AG20443 (cell line): ENCODE results near the gene SLC12A7.
"Not testable (repeated sequence)": the region's sequence is repeated elsewhere in the genome, so short reads cannot be mapped to it uniquely, and the experiment has no call there.

ENCODE experiments used
- DNase-seq: peaks from one replicate; pipeline ENCODE4 v3.0.0; 2012; ENCODE audit warnings: low spot score, mixed read lengths

The SLC12A7 gene

DNA sequence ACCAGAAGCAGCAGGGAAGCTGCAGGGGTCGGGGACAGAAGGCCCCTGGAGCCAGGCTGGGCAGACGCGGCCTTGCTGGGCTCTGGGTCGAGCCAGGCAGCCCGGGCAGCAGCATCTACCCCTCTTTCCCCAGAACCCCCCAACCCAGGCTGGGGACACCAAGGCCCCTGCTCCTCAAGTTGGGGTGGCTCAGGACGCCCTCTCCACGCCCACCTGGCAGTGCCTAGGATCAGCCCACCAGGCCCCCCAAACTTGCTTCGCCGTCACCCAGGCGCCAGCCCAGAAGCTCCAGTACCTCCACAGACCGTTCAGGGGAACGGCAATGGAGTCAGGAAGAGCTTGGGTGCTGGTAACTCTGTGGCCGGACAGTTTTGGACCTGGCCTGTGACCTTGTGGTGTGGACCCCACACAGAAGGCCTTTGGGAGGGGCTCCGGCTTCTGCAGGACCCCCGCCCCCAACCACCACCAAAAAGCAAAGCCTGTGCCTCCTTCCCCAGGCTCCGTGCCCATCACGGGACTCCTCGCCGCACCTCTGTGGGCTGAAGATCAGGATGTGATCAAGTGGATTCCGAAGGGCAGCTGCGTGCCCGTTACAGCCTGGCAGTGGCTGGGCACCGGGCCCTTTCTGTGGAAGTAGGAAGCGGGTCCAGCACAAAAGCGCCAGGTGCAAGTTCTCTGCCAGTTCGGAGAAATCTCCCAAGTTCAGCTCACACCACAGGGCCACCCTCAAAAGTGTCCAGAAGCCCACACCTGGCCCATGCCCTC is 2.1 kb downstream of the SLC12A7 start:
- DNase-seq: no peak

GRCh38 chr5:1108865-1109174 is 3.0 kb downstream of the SLC12A7 start:
- DNase-seq: no peak

GRCh38 chr5:1108023-1108864 is 3.6 kb downstream of the SLC12A7 start:
- DNase-seq: no peak

DNA sequence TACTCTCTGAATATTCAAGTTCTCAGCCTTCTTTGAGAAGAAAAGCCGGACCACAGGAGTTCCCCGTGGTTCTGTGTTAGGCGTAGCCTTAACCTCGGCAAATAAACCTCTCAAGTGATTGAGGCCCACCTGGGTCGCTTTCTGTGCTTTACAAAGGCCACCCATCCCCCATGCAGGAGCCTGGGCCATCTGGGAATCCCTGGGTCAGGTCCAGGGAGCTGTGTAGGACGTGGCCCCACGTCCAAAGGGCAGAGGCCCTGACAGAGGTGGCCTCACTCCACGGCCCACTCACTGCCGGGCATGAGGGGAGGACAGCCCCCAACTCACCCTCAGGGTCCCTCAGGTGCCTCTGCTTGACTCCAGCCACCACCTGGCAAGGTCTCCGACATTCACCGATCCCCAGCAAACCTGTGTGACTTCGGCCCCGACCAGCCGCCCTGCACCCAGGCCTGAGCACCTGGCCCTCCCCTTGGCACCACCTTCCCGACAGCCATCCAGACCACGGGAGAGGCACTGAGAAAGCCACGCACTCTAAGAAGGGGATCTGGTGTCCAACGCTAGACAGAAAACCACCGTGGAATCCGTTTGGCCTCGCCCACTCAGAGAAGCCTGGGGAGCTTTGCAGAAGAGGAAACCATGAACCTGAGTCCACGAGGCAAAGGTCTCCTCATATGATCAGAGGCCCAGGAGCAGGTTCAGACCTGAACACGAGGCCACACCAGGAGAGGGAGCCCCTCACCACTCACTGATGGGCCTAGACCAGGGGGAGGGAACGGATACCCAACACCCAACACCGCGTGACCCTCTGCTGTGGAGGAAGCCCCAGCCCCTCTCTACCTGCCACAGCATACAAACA is 4.5 kb downstream of the SLC12A7 start:
- no peak for DNase-seq

DNA sequence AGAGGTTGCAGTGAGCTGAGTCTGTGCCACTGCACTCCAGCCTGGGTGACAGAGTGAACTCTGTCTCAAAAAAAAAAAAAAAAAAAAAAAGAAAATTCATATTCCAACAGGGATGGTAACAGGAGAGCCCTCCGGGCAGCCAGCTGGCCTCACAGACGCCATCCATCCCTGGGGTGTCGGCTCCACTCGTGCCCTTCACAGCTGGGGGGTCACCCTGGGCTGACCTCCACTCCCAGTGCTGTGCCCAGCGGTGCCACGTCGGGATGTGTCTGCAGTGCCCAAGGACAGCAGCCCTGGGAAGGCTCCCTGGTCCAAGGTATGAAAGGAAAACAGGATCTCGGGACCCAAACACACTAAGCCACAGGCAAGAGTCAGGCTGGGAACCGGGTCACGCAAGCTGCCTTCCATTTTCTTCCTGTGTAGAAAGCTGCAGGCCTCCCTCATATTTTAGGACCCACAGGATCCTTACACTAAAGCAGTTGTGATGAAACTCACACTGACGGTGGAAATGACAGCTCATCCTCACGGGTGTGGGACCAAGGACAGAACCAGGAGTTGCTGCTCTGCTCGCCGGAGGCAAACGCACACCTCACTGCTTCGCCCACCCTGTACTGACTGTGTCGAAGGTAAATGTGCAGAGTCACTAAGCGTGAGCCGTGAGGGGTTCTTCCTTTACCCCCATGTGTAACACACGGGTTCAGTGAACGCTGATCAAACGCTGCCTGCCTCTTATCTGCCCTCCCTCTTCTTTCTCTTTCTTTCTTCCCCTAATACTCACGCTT is 5.3 kb downstream of the SLC12A7 start:
- no peak for DNase-seq

GRCh38 chr5:1105350-1106265 is 6.3 kb downstream of the SLC12A7 start:
- DNase-seq: no peak

DNA sequence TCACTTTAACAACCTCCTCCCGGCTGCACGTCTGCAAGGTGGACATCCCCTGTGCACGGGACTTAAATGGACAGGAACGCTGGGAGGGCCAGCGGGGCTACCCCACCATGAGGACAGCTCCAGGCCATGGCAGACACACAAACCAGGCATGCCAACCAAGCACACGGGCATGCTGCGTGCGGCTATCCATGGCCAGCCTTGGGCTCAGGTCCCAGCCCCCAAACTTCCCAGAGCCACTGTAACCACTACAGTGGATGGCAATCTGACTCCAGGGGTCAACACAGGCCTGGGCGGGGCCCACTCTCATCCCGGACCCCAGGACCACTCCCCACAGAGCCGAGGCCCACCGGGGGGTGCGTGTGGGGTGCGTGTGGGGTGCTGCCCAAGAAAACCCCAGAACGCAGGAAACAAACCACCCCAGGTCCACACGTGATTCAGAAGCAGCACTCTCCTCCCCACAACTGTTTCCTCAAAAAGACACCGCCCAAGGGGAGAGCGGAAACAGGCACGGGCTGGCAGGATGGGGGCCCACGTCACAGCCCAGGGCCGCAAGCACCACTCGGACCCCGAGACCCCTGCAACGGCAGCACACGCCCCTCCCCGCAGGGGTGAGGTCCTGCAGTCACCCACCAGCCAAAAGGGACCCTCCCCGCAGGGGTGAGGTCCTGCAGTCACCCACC is 7.4 kb downstream of the SLC12A7 start:
- DNase-seq: no peak

DNA sequence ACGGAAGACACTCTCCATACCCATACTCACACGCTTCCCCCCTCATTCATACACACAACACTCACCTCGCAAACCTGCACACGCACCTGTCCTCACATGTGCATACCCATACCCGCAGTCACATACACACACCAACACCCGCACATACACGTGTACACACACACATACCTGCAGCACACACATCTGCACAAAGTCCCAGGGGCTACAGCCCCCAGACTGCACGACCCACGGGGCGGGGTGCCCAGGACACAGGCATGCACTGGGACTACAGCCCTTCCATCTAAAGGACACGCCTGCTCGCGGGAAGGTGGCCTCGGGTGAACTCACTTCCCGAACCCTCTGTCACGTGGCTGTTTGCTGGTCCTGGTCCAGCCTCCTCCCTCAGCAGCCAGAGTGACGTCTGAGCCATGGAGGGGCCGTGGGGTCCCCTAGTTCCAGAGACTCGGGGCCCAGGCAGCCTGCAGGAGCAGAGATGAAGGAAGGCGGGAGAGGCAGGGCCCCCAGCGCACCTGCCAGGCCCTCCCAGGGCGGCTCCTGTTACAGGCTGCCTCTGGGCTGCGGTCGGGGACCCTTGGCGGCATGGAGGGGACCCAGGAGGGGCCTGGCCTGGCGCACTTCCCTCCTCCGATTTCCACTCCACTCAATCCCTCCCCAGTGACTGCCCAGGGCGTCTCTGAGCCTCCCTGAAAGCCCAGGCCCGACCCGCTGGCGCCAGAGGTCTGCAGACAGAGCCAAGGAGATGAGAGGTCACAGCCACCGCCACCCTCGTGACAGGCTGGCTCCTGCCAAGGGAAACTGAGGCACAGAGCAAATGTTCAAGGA is 8.1 kb downstream of the SLC12A7 start:
- no peak for DNase-seq

DNA sequence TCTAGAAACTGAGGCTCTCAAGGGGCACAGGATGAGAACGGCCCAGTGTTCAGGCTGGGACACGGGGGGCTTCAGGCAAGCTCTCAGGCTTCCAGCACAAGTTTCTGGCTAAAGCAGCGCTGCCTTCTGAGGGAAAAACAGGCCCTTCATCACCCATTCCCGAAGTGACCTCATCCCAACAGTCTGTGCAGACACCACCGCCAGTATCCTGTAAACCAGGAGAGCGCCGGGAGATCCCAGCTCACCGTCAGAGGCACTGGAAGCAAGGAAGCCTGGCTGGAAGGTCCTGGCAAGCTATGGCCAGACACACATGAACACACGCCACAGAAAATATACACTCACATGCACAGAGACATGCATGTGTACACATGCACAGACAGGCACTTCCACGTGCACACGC is 8.8 kb downstream of the SLC12A7 start:
- DNase-seq: no peak

GRCh38 chr5:1101961-1102713 is 9.7 kb downstream of the SLC12A7 start:
- DNase-seq: no peak

DNA sequence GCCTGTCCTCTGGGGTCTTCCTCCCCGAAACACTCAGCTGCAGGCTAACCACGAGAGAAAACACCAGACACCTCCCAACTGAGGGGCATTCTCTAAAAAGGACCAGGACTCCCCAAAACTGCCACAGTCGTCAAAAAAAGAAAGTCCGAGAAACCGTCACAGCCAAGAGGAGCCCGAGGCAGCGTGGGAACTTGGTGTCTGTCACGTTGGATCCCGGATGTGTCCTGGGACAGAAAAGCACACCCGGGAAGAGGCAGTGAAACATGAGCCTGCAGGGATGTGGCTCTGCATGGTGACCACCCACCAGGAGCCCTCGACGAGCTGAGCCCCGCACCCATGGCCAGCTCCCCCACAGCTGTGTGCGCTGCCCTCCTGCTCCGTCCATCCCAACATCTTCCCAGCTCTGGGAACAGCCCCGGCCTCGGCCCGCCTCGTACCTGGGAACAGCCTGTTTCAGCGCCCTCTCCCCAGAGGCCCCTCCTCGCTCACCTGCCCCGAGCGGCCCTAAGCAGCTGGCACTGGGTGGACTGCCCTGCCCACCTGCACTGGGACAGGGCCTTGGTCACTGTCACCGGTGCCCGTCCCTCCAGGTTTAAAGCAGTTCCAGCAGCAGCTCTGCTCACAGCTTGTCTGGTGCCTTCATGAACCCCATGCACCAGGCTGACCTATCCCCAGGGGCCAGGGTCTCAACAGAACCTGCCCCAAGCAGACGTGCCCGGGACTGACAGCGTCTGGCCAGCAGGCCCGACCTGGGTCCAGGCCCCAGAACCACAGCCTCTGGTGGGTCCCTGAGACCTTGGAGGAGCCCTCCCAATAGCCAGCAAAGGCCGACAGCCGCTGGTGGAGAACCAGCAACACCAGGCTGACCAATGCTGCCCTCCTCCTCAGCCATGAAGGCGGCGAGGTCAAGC is 10.9 kb downstream of the SLC12A7 start:
- DNase-seq: no peak

DNA sequence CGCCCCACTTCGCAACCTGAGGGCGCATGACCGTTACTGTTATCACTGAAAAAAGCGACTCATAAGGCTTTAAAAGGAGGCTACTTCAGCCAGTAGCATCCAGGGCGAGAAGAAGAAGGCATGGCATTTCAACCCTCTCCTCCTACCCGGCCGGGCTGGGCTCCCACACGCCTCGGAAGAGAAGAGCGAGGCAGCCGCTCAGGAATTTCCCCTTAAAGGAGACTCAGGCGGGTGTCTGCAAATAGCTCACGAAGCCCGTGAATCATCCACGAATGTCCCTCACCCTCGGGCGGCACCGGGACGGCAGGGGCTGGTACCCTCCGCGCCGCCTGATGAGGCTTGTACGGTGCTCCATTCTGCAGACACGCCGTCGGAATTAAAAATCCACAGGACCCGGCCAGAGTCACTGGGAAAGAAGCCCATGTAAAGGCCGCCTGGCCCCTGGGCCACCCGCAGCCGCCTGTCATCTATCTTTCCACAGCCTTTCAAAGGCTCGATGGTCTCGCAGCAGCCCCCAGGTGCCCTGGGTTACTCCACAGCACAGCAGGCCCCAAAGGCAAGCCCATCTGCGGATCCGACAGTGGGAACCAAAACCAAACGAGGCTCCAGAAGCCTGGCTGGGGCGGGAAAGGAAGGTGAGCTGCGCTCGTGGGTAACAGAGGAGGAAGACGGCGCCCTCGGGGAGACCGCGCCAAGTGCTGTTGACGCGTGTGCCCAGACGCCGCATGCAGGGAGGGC is 11.8 kb downstream of the SLC12A7 start:
- no peak for DNase-seq

- DNase-seq: no peak
Observed at GRCh38 chr5:1098986-1099597, 12.8 kb downstream of the SLC12A7 start.

DNA sequence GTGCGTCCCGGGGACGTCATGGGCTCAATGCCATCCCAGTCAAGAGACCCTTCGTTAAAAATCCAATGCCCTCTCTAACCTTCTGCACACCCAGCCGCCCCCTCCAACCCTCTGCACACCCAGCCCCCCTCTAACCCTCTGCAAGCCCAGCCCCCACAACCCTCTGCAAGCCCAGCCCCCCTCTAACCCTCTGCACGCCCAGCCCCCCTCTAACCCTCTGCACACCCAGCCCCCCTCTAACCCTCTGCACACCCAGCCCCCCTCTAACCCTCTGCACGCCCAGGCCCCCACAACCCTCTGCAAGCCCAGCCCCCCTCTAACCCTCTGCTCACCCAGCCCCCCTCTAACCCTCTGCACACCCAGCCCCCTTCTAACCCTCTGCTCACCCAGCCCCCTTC is 13.9 kb downstream of the SLC12A7 start:
- DNase-seq: not testable (repeated sequence)

DNA sequence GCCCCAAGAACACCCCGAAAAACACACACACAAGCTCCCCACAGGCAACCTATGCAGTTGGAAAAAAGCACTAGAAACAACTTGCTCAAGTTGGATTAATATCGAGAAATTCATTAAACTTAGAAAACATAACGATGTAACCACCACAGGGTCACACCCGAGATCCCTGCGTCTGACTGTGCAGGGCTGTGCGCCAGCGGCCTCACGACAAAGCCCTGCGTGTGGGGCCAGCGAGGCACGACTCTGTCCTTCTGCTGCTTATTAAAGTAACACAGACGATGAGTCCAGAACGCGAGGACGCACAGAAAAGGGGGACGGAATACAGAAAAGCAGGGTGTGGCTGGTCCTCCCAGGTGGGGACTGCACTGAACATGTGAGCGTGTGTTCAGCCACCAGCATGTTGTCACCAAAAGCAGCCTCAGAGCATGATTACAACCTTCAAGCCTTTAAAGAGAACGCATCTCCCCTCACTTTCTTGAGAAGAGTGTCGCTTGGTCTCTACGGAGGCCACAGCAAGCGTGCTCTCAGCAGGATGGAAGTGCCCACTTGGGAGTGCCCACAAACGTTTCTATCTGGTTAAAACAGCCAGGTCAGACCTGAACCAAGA is 14.4 kb downstream of the SLC12A7 start:
- no peak for DNase-seq

DNA sequence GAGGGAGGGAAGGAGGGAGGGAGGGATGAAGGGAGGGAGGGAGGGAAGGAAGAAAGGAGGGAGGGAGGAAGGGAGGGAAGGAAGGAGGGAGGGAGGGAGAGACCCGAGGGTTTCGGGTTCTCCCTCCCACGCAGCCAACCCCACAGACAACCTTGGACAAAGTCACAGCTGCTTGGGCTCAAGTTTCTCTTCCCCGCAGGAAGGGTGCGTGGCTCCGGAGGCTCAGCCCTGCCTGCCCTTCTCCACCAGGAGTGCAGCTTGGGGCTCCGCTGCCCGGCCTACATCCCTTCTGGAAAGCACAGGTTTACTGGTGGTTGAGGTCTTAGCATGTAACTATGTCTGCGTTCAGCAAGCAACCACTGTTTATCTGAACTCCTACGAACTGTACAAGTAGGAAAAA is 15.0 kb downstream of the SLC12A7 start:
- no peak for DNase-seq
